ENCODE measurements around the gene MYO15A.

MYO15A gene

DNA sequence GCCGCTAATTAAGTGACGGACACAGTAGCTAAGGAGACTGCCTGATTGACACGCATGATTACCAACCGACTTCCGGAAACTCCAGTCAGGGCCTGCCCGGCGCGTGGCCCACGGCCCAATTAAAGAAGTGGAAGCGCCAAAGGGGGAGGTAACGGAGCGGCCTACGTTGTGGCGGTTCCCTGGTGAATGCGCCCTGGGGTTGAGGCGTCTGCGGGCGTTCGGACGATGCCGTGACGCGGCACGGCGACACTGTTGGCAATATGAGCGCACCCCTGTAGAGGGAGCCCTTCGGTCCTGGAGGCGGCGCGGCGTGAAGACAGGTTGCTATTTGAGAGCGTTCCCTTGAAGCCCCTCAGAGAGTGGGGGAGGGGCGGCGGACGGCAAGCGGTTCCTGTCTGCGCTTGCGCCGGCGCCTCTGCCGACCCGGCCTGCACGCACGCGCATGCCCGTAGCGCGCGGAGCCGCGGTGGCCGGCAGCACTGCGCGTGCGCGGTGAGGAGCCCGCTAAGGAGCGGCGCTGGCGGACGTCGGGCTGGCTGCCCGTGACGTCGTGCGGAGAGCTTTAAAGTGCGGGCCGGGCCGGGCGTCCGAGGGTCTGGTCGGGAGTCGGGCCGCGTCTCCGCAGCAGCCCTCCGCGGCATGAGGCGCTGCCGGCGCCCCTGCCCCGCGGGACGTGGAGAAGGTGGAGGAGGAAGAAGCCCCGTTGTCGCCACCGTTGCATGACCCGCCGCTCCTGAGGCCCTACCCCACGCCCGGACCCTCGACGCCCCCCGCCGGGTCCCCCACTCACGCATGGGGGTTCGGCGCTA lies 75.0 kb downstream of the MYO15A start, which contains the start of gene ALKBH5:
Gene ALKBH5 (plus strand): TSS at position 495 of the 809 bp plus-strand sequence. CDS start 416 bp downstream, outside the sequence.
- DNase-seq (ENCODE audit: low read depth, low spot score): peak; percentile 91

DNA sequence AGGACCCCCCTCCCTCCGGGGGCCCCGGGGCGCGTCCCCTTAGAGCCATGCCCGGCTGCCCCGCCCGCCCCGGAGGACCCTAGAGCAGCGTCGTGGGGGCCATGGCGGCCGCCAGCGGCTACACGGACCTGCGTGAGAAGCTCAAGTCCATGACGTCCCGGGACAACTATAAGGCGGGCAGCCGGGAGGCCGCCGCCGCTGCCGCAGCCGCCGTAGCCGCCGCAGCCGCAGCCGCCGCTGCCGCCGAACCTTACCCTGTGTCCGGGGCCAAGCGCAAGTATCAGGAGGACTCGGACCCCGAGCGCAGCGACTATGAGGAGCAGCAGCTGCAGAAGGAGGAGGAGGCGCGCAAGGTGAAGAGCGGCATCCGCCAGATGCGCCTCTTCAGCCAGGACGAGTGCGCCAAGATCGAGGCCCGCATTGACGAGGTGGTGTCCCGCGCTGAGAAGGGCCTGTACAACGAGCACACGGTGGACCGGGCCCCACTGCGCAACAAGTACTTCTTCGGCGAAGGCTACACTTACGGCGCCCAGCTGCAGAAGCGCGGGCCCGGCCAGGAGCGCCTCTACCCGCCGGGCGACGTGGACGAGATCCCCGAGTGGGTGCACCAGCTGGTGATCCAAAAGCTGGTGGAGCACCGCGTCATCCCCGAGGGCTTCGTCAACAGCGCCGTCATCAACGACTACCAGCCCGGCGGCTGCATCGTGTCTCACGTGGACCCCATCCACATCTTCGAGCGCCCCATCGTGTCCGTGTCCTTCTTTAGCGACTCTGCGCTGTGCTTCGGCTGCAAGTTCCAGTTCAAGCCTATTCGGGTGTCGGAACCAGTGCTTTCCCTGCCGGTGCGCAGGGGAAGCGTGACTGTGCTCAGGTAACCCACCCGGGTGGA lies 75.8 kb downstream of the MYO15A start:
- peak; percentile 9 for DNase-seq (ENCODE audit: low read depth, low spot score)

DNA sequence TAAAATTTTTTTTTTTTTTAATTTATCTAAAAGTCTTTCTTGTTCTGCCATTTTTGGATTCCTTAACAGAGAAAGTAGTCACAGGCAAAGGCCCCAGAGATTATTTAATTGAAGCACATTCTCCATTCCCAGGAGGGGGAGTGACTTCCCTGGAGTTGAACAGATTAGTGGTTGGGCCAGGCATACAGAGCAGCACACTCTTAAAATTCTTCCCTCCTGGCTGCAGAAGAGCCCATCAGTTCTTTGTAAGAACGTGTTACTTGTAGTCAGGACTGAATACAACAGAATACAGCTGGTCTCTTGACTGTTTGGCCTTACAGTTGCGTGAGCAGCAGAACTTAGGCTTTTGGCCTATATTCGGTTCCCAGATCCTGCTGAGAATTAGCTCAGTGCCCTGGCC lies 76.8 kb downstream of the MYO15A start:
- no peak for DNase-seq (ENCODE audit: low read depth, low spot score)

DNA sequence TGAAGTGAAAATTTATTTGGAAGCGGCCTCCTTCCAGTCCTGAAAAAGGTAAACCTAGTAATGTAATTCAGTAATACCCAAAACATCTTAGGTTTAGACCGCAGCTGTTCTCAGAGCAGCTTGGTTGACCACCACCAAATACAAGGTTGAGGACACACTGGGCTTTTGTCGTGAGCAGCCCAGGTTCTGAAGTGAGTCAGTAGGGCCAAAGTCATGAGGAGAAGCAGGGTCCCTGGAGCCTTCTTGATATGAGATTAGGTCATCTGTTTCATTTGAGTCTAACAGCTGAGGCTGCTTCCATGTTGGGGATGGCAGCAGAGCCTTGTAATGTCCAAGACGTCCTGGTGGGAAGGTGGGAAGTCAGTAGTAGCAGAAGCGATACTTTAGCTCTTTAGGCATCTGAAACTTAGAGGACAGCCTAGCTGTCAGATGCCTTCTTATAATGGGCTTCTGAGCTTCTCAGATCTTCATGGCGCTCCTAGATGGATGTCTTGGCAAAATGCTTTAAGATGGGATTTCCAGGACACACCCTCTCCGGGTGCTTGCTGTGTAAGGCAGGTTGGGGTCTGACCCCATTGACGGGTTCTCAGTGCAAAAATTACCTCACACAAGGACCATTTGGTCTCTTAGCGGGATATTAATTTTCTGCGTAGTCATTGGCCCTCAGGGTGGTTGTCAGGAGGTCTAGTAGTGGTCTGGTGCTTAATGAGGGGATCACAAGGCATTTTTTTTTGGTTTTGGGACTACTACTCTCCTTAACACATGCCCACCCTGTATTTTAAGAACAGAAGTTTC lies 77.5 kb downstream of the MYO15A start:
- DNase-seq (ENCODE audit: low read depth, low spot score): no peak

DNA sequence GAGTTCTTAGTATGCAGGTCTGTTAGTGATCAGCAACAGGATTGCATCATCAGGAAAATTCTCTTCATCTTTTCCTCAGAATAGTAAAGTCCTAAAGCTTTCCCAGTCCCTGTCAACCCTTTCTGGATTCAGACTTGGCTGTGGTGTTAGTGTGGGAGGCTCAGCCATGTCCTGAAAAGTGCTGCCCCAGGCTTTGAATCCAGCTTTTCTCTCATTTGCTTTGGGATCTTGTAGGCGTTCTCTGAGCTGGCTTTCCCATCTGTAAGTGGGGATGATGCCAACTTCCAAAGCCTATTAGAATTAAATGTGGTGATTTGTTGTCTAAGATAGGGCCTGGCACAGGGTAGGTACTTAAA lies 78.0 kb downstream of the MYO15A start:
- no peak for DNase-seq (ENCODE audit: low read depth, low spot score)

DNA sequence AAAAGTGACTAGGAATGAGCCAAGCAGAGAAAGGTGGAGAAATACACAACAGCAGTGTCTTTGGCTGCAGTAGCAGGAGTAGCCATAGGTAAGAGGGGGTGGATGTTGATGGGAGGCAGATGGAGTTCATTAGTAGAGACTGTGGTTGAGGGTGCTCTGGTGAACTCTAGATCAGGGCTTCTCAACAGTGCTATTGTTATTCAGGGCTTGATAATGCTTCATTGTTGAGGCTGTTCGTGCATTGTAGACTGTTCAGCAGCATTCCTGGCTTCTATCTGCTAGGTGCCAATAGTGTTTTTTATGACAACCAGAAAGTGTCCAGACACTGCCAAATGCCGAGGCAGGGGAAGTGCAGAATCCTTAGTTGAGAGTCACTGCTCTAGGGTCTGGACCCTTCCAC lies 78.7 kb downstream of the MYO15A start:
- DNase-seq (ENCODE audit: low read depth, low spot score): no peak

DNA sequence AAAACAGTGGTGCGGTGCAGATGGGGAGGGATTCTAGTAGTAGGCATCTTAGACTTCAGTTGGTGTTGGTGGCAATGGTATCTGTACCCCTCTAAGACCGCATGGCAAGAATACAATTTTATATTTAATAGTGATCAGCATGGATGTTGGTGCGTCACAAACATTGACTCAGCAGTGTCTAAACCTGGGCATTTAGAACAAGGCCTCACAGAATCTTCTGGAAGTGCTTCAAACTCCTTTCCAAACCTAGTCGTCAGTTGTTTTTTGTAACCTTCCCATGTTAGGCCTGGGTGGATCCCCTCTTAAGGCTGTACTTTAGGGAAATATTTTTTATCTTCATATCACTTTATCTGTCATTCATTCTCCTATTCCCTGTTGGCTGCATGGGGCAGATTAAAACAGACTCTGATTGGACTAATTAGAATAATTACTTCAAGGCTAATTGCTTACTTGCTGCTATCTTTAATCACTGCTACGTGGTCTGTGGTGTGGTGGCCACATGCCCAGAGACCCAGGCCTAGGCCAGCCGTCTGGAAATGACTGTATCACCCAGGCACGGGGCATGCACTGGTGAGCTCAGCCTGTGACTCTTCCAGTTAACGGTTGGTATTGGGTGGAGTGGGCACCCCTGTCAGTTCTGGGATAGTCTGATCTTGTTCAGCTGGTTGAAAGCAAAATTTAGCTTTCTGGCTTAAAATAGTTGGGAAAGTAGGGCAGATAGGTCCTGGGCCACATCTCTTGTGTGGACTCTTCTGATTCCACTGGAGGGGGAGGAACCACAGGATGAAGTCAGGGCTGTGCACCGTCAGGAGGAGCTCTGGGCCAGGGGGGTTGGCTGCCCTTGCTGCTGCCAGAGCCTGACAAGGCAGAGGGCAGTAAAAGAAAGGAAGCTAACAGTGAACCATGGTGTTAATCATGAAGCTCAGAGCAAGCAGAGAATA lies 79.5 kb downstream of the MYO15A start:
- DNase-seq (ENCODE audit: low read depth, low spot score): no peak

DNA sequence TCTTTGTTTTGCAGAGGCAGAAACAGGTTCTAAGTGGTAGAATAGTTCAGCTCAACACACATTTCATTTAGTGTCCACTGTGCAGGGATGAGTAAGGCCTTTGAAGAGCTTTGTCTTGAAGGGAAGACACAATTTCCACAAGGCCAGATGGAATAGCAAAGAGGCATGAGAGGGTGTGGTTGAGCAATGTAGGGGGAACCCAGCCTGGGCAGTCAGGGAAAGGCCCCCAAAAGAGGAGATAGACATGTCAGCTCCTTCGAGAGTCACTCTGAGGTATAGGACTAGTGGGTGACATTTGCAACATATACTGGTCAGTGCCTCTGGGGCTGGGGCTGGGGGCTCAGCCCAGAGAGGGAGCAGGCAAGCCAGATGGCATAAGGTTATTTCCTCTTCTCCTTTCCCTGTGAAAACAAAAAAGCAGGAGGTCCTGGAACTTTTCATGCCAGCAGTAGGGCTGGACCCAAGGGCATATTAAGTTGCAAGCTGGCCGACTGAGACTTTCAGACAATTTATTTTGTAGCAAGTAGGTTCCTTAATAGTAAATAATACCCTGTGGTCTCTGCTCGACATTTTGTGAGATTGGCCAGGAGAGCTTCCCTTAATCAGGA lies 82.2 kb downstream of the MYO15A start:
- DNase-seq (ENCODE audit: low read depth, low spot score): no peak

DNA sequence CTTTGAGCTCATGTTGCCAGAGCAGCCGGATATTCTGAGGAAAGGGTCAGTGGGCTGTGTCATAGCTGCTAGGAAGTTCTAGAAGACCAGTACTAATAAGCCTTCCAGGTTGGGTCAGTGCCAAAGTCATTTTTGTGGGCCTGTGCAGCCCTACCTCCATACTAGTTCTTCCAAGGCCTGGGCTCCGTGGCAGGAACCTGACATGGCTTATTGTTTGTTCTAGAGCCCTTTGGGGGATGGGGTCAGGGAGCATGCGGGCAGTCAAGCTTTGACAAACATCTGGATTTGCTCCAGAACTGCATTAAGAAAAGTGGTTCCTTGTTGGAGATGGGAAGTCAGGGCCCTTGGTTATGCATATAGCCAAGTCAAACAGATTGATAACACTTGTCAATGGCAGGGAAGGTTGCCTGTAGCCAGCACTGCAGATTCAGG lies 82.7 kb downstream of the MYO15A start:
- DNase-seq (ENCODE audit: low read depth, low spot score): no peak

DNA sequence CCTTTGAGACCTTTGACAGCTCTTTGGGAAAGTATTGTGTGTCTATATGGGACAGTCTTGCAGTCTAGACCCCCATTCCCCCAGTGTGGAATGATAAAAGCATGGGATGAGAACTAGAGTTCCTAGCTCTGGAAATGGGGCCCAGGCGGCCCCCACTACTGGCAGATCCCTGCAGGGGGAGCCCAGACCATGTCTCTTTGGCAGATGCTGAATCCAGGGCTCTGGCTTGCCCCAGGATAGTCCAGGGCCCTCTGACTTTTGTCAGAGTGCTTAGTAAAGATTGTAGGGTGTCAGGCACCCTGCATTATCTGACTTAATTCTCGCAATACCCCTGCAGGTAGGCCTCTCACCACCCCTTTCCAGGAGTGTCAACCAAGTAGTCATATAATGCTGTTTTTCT lies 83.4 kb downstream of the MYO15A start:
- no peak for DNase-seq (ENCODE audit: low read depth, low spot score)

DNA sequence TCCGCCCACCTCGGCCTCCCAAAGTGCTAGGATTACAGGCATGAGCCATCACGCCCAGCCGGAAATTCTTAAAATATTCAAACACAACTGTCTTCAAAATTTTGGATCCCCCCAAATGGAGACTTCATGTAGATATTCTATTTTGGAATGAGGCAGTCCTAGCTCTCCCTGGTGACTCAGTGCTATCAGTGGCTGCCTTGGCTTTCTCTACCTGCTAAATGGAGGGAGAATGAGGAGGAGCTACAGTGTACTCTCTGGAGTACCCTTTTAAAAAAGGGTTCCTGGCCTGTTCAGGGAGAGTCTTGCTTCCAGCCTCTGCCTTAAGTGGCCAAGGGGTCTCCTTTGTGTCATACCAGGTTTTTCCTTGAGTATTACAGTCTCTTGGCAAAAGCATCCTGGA lies 85.8 kb downstream of the MYO15A start:
- no peak for DNase-seq (ENCODE audit: low read depth, low spot score)

DNA sequence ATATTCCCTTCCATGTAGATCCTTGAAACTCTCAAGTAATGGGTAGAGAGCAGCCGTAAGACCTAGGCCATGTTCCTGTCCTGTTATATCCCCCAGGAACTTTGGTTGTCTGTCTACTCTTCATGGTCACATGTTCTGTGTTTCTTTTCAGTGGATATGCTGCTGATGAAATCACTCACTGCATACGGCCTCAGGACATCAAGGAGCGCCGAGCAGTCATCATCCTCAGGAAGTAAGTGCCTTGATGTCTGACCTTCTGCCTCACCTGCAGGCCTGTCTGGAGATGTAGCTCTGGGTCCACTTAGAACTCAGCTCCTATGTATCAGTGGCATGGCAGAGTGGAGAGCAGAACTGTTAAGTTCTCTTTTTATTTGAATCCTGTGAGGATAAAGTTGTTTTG lies 86.2 kb downstream of the MYO15A start:
- DNase-seq (ENCODE audit: low read depth, low spot score): no peak

DNA sequence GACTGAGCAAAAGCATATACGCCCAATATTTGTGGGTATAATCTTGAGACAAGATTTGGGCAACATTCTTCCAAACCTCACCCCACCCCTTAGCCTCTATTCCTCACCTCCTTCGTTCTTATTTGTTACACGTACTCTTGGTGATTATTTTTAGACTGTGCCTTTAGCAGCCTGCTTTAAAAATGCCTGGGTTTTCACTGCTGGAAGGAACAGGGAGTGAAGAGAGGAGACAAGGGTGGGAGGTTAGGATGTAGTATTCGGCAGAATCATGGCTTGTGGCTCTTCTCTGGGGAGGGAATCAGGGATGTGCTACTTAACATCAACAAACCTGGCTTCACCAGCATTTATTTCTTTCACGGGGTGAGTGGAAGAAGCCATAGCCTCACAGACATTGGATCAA lies 86.7 kb downstream of the MYO15A start:
- no peak for DNase-seq (ENCODE audit: low read depth, low spot score)

DNA sequence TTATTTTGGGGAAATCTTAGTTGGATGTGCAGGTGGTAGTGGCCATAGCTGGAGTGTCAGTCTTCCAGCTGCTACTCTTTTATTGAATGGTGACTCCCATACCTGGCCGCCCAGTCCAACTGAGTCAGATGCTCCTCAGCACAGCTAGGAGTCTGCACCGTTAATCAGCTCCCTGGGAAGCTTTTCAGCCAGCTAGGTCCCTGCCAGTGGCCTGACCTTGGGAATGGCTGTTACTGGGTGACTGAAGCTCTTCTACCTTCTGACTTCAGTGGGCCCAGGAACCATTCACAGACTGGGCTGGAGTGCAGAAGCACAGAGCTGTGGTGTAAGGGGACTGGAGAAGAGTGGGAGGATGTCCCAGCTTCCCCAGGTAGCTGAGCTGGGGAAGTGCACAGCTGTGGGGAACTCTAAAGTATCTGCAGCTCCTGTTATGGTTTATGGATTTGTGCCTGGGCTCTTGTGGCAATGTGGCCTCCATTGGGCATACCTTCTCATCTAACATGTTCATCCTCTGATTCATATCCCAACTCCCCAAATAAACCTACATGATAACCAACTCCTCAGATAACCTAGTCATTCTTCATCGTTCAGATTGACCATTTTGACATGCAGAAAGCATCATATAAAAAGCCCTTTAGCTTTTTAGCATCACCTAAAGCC lies 89.1 kb downstream of the MYO15A start:
- DNase-seq (ENCODE audit: low read depth, low spot score): no peak

DNA sequence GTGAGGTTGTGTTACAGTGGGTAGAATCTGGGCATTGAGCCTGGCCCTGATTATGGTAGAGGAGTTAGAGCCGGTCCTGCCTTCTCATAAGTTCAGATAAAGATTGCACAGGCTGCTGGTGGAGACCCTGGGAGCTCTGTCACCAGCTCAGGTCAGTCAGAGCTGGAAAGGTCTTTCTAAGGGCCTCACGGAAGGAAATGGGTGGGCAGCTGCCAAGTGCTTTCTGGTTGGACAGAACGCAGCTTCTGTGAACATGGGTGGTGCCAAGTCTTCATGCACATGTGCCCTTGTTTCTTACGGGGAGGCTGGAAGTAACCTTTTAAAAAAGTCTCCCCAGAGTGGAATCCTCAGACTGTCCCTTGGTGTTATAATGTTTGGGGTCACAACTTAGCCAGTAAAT lies 90.0 kb downstream of the MYO15A start:
- no peak for DNase-seq (ENCODE audit: low read depth, low spot score)

DNA sequence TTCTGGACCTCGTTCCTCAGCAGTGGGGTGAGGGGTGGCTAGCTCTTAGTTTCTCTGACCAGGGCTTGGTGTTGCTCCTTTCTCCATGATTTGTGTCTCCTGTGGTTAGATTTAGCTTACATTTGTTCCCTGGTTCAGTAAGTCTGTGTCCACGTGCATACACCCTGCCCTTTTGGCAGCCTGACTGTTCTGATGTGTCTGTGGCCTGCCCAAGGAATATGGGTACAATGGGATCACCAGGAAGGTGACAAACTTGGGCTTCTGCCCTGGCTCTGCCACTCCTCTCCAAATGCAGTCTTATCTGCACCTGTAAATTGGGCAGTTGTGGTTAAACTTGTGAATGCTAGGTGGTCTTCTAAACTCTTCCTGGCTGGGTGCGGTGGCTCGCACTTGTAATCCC lies 92.6 kb downstream of the MYO15A start:
- no peak for DNase-seq (ENCODE audit: low read depth, low spot score)

DNA sequence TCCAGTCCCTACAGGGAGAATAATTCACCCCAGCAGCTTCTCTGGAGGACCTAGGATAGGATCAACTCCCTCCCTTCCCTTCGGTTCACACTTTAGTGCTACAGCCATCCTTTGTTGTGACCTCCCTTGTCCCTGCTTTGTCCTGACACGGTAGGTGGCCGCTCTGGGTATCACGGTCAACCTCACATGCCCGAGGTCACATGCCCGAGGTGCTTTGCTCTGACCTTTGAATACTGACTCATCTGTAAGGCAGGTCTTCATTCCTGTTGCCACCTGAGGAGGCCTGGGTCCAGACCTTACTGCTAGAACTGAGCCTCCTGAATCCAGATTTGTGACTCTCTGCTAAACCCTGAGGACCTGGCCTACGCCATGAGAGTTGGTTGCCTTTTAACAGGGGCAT lies 94.8 kb downstream of the MYO15A start:
- DNase-seq (ENCODE audit: low read depth, low spot score): no peak

DNA sequence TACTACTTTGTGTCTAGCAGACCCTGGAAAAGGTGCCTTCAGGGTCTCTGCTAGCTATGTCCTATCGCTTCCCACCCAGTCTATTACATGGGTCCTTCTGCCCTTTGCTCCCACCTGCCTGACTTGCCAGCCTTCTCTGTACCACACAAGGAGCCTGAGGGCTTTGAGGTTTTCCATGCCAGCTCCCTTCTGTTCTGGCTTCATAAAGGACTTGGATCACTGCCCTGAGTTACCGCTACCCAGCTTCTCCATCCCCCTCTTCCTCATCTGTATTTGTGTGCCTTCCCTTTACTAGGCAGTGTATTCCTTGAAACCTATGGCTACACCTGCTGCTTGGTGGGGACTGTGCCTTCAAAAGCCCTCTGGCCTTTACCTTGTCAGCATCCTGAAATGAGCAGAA lies 97.3 kb downstream of the MYO15A start:
- DNase-seq (ENCODE audit: low read depth, low spot score): no peak

DNA sequence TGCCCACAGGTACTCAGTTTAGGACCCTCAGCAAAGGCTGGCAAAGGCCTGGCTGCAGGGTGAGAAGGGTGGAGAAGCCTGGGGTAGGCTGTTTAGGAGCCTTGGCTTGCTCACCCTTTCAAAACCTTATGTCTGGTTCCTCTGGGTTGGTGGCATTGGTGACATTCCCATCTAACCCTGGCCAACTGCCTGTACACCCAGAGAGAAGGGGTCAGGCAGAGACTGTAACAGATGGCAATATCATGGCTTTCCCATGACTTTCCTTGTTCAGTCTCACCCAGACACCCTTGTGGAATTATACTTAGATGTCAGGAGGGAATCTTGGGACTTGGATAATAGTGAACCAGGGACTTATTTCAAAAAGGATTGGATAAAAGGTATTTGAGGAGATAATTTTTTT lies 98.4 kb downstream of the MYO15A start:
- no peak for DNase-seq (ENCODE audit: low read depth, low spot score)

DNA sequence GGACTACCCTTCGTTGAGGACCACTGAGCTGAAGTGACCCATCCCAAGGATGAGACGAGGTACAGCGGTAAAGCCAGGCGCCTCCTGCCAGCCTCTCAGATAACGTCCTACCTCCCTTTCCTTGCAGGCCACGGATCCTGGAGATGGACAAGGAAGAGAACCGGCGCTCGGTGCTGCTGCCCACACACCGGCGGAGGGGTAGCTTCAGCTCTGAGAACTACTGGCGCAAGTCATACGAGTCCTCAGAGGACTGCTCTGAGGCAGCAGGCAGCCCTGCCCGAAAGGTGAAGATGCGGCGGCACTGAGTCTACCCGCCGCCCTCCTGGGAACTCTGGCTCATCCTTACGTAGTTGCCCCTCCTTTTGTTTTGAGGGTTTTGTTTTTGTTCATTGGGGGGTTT lies 99.5 kb downstream of the MYO15A start:
- DNase-seq (ENCODE audit: low read depth, low spot score): no peak

Measured in activated naive CD8-positive, alpha-beta T cell treated with anti-CD3 and anti-CD28 coated beads, Interleukin-2, amount 50 U/mL, for 16 hours (primary cell).